Chondrocyte (in vitro differentiated cells): ENCODE measurements around the gene ARRDC3. TPM values are rescaled to one million over a fixed set of nuclear protein-coding genes. Genes with fewer than 3 reads are reported as not detected.
"Not testable (repeated sequence)": the region's sequence is repeated elsewhere in the genome, so short reads cannot be mapped to it uniquely, and the experiment has no call there.

Experiments used
- DNase-seq: peaks from one replicate; pipeline ENCODE4 v3.0.0; 2021; ENCODE audit warnings: mixed read lengths, low spot score
- H3K27ac Mint-ChIP-seq: one replicate; pipeline ENCODE4 v1.8.0; 2021; ENCODE audit warnings: mild to moderate bottlenecking, moderate library complexity, mixed read lengths; ENCODE audit not compliant: unreplicated experiment
- H3K27me3 Mint-ChIP-seq: 2 replicates; pipeline ENCODE4 v1.8.0; 2021; ENCODE audit warnings: low read depth, mixed read lengths
- H3K36me3 Mint-ChIP-seq: 2 replicates; pipeline ENCODE4 v1.8.0; 2021; ENCODE audit warnings: low read depth, mixed read lengths
- H3K4me1 Mint-ChIP-seq: 2 replicates; pipeline ENCODE4 v1.8.0; 2021; ENCODE audit warnings: low read depth, mild to moderate bottlenecking, mixed read lengths
- H3K4me3 Mint-ChIP-seq: one replicate; pipeline ENCODE4 v1.8.0; 2021; ENCODE audit warnings: mild to moderate bottlenecking, moderate library complexity, mixed read lengths; ENCODE audit not compliant: unreplicated experiment
- H3K9me3 Mint-ChIP-seq: 2 replicates; pipeline ENCODE4 v1.8.0; 2021; ENCODE audit warnings: low read depth, mixed read lengths
- total RNA-seq: library from RNA; stranded (reverse); gene quantifications from 3 replicates; pipeline ENCODE4 v1.2.1, GENCODE V29; 2021
- TF ChIP-seq, protein P1 (sequence below): fragments of 200-600 bp; sonication (generic); IDR thresholded peaks from 2 replicates; pipeline ENCODE4 v1.5.0; 2021; ENCODE audit warnings: antibody characterized with exemption, mild to moderate bottlenecking, moderate library complexity

ARRDC3 gene
- total RNA-seq, 1 donor from 2014 or later = 27.6 TPM

DNA sequence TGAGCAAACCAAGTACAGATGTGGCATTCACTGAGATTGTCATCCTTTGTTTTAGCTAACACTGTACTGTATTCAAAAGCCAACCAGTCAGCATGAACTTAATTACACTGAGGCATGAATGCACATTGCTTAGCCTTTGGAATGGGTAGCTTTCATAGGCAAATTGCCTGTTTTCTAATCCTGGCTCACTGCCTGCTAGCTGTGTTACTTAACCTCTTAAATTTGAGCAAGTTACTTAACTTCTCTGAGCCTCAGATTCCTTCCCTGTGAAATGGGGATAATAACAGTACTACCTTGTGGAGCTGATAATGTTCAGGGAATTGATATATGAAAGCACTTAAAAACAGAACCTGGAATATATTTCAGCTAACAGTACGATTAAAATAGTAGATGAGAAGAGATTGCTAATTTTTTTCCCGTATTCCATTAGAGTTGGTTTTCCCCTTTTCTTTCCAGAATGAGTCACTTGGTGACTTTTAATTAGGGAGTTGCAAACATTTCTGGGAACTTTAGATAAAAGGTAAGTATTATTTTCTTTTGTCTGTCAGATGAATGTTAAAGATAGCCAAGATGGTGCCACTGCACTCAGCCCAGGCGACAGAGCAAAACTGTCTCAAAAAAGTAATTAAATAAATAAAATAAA, 43.9 kb downstream of the ARRDC3 start:
- Mint-ChIP-seq H3K4me1 (no peaks in the 10 kb centered on the region), H3K27ac (no peak overlapping the region), H3K27me3 (peaks cover 6% of the 10 kb centered on the region), H3K4me3 (no peak overlapping the region), H3K9me3 (no peaks in the 10 kb centered on the region), H3K36me3 (no peaks in the 10 kb centered on the region)
- TF ChIP-seq, protein P1, sequence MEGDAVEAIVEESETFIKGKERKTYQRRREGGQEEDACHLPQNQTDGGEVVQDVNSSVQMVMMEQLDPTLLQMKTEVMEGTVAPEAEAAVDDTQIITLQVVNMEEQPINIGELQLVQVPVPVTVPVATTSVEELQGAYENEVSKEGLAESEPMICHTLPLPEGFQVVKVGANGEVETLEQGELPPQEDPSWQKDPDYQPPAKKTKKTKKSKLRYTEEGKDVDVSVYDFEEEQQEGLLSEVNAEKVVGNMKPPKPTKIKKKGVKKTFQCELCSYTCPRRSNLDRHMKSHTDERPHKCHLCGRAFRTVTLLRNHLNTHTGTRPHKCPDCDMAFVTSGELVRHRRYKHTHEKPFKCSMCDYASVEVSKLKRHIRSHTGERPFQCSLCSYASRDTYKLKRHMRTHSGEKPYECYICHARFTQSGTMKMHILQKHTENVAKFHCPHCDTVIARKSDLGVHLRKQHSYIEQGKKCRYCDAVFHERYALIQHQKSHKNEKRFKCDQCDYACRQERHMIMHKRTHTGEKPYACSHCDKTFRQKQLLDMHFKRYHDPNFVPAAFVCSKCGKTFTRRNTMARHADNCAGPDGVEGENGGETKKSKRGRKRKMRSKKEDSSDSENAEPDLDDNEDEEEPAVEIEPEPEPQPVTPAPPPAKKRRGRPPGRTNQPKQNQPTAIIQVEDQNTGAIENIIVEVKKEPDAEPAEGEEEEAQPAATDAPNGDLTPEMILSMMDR = no peak
- no peak for DNase-seq

DNA sequence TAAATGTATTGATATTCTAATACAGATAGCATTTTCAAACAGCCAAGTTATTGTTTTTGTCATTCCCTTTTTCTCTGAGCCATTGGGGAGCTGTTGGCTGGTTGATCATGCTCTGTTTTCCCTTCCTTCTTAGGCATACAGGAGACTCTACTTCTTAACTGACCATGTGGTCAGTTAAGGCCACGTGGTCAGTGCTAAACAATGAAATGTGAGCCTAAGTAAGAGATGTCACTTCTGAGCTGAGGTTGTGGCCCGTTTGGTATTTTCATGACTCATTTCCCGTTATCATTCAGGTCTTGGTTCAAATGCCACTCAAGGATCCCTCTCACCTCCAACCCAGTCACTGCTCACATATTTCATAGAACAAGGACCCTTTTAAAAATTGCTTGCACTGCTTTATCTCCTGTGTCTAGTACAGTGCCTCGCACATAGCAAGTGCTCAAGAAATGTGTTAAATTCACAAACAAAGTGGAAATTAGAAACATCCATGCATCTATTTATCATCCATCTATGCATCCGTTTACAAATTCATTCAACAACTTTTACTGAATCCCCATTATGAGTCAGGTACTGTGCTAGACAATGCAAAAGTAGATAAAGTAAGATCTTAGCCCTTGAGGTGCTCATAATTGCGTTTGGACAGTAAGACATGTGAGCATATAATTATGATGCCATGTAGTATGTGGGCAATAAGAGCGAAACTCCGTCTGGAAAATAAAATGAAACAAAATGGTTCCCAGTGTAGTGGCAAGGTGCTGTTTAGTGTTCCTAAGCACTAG, 50.7 kb downstream of the ARRDC3 start:
- Mint-ChIP-seq H3K36me3 (no peaks in the 10 kb centered on the region), H3K4me1 (peaks cover 4% of the 10 kb centered on the region), H3K27me3 (peaks cover under 1% of the 10 kb centered on the region), H3K27ac (no peak overlapping the region), H3K4me3 (no peak overlapping the region), H3K9me3 (no peaks in the 10 kb centered on the region)
- TF ChIP-seq, protein P1 = no peak
- DNase-seq = no peak

DNA sequence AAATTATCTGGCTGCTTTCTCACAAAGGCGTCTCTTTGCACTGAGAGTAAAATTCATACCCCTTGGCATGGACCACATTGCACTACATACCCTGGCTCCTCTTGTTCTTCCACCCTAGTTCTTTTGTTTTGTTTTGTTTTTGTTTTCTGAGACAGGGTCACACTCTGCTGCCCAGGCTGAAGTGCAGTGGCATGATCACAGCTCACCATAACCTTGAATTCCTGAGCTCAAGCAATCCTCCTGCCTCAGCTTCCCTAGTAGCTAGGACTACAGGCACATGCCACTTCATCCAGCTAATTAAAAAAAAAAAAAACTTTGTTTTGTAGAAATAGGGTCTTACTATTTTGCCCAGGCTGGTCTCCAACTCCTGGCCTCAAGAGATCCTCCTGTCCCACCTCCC, 51.4 kb downstream of the ARRDC3 start:
- DNase-seq = no peak
- Mint-ChIP-seq H3K27ac (no peak overlapping the region), H3K4me1 (peaks cover 4% of the 10 kb centered on the region), H3K4me3 (no peak overlapping the region), H3K9me3 (no peaks in the 10 kb centered on the region), H3K27me3 (peaks cover 2% of the 10 kb centered on the region), H3K36me3 (no peaks in the 10 kb centered on the region)
- TF ChIP-seq, protein P1 = no peak

DNA sequence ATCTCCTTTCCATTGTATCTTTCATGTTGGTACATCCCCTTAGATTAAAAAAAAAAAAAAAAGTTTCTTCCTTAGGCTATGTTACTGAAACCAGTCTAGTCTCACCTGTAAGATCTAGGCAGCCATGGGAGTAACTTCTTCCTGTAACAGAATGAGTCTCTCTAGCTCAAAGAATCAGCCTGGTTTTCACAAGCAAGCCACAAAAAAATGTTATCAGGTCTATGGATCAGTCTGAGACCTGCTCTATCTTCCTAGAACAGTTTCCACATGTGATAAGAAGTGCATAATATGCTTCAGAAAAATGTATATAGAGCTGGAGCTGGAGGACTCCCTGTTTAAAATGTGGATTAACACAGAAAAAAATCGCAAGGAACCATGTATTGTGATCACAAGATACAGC, 53.8 kb downstream of the ARRDC3 start:
- no peaks in the 10 kb centered on the region for H3K9me3 Mint-ChIP-seq
- H3K36me3 Mint-ChIP-seq = no peaks in the 10 kb centered on the region
- peaks cover 4% of the 10 kb centered on the region for H3K4me1 Mint-ChIP-seq
- no peak for DNase-seq
- H3K27me3 Mint-ChIP-seq = peaks cover 4% of the 10 kb centered on the region
- H3K4me3 Mint-ChIP-seq = no peak overlapping the region
- H3K27ac Mint-ChIP-seq = no peak overlapping the region
- TF ChIP-seq, protein P1 = no peak

DNA sequence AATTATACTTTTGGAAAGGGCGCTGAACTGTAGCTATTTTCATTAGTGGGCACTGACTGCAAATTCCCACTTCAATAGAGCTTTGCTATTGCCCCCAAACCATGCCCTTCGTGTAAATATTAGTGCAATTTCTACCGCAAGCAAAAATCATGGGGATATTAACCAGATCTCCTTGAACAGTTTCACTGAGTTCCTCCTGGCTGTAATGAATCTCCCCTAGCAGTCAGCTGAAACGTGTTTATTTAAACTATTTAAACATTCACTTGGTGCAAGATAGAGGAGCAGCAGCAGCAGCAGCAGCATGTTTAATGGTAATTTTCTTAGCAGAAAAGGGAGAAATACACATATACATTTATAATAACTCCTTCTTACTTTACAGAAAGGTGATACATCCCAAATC, 54.4 kb downstream of the ARRDC3 start:
- no peaks in the 10 kb centered on the region for H3K36me3 Mint-ChIP-seq
- H3K27me3 Mint-ChIP-seq = peaks cover 5% of the 10 kb centered on the region
- no peak overlapping the region for H3K4me3 Mint-ChIP-seq
- no peak for DNase-seq
- no peak overlapping the region for H3K27ac Mint-ChIP-seq
- H3K9me3 Mint-ChIP-seq = no peaks in the 10 kb centered on the region
- TF ChIP-seq, protein P1 = no peak
- peaks cover 4% of the 10 kb centered on the region for H3K4me1 Mint-ChIP-seq

DNA sequence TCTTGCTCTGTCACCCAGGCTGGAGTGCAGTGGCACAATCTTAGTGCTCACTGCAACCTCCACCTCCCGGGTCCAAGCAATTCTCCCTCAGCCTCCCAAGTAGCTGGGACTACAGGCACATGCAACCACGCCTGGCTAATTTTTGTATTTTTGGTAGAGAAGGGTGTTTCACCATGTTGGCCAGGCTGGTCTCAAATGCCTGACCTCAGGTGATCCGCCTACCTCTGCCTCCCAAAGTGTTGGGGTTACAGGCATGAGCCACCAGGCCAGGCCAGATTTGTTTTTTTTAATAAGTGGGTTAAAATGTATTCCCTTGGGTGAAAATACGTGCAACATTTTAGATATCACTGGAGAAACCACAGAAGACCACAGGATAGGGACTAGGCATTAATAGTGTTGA, 60.1 kb downstream of the ARRDC3 start:
- H3K4me3 Mint-ChIP-seq, DNase-seq, H3K4me1 Mint-ChIP-seq, H3K27me3 Mint-ChIP-seq, H3K27ac Mint-ChIP-seq, H3K9me3 Mint-ChIP-seq, H3K36me3 Mint-ChIP-seq: not testable (repeated sequence)
